Adrenal gland (tissue), 5 donors: ENCODE data around the gene TPK1.

Experiments used
- CTCF ChIP-seq, 6 experiments: fragments of 450-650 bp in 4 of 6; fragments of 200-600 bp in 2 of 6; sonication (generic) in 1 of 6; IDR thresholded peaks; 1 replicate in 5 of 6; 2 replicates in 1 of 6; pipeline versions ENCODE4 v1.5.1 to v1.8.0; 2016 to 2021; ENCODE audit warnings: antibody characterized with exemption in 6 of 6, mild to moderate bottlenecking in 2 of 6, moderate library complexity in 1 of 6
- POLR2A ChIP-seq, 2 donors: fragments of 450-650 bp; IDR thresholded peaks; one replicate each; pipeline ENCODE4 v1.6.1; 2017; ENCODE audit warnings: antibody characterized with exemption in 2 of 2, mild to moderate bottlenecking in 2 of 2, moderate library complexity in 1 of 2
- donor health status: DM: no; HTN: no; CAD: no.

GRCh38 chr7:144445590-144445989 is 390.3 kb downstream of the TPK1 start:
- TF ChIP-seq CTCF (IDR thresholded peaks at IDR 0.05) (no peak), POLR2A (IDR thresholded peaks at IDR 0.05) (no peak)
